C4-2B (cell line): Measurements from ENCODE around the gene CRCP.

Experiments
- CTCF ChIP-seq: fragments of 450-650 bp; conservative IDR thresholded peaks from 2 replicates; pipeline ENCODE4 v1.5.1; 2017; ENCODE audit warnings: mild to moderate bottlenecking
- ZFX ChIP-seq: fragments of 450-650 bp; IDR thresholded peaks from 2 replicates; pipeline ENCODE4 v1.6.1; 2017

GRCh38 chr7:66142996-66143395 lies 28.3 kb downstream of the CRCP start:
- no peak for TF ChIP-seq CTCF
- TF ChIP-seq ZFX: no peak
